B cell (primary cell): ENCODE results near the gene VPS33B. TPM values are rescaled to one million over a fixed set of nuclear protein-coding genes. Genes with fewer than 3 reads are reported as not detected.

Source experiments
- ATAC-seq: fragments of 200-7000 bp; cut with Tn5 transposase; one replicate; pipeline ENCODE4 v1.10.0; 2021; ENCODE audit warnings: low read depth, mild to moderate bottlenecking, moderate number of reproducible peaks, moderate library complexity
- CTCF ChIA-PET: fragments of 350-600 bp; sonication (Branson Sonifier 250); formaldehyde crosslinking; loops from one replicate; lab custom pipeline; 2021; ENCODE audit warnings: antibody characterized with exemption, inconsistent platforms; lab: Charles Lee
- POLR2A ChIA-PET: fragments of 350-600 bp; sonication (Branson Sonifier 250); formaldehyde crosslinking; loops from one replicate; lab custom pipeline; 2021; ENCODE audit warnings: antibody characterized with exemption; lab: Charles Lee
- DNase-seq: peaks from one replicate; pipeline ENCODE4 v3.0.0; 2013
- H2AFZ ChIP-seq: 2 replicates; pipeline ENCODE4 v1.6.1; 2012; ENCODE audit warnings: mild to moderate bottlenecking, low read depth, low read length; ENCODE audit not compliant: insufficient read depth, poor library complexity, severe bottlenecking
- H3K27ac ChIP-seq, 2 donors: 1 replicate in 1 of 2; 2 replicates in 1 of 2; pipeline ENCODE4 v1.5.1; 2012 to 2013; ENCODE audit warnings: low read length in 2 of 2, mild to moderate bottlenecking in 2 of 2, moderate library complexity in 1 of 2
- H3K27me3 ChIP-seq, 4 experiments: fragments of 200-600 bp in 1 of 4; sonication (generic) in 1 of 4; replicated peaks in 1 of 4; 1 replicate in 2 of 4; 2 replicates in 2 of 4; pipeline versions ENCODE4 v1.6.1 to v1.7.0; 2013 to 2016; ENCODE audit warnings: low read length in 3 of 4, mild to moderate bottlenecking in 2 of 4, mixed read lengths in 1 of 4, moderate library complexity in 1 of 4; ENCODE audit not compliant: insufficient read depth in 4 of 4, control insufficient read depth in 3 of 4; ENCODE audit errors: control extremely low read depth in 1 of 4
- H3K36me3 ChIP-seq, 2 experiments: replicated peaks in 1 of 2; 1 replicate in 1 of 2; 2 replicates in 1 of 2; pipeline versions ENCODE4 v1.6.1 to v1.7.1; 2013; ENCODE audit warnings: low read length in 1 of 2; ENCODE audit not compliant: insufficient read depth in 2 of 2, control insufficient read depth in 1 of 2; ENCODE audit errors: control extremely low read depth in 1 of 2, extremely low read depth in 1 of 2
- H3K4me1 ChIP-seq, 2 donors: fragments of 200-600 bp in 1 of 2; sonication (generic) in 1 of 2; 1 replicate in 1 of 2; 2 replicates in 1 of 2; pipeline versions ENCODE4 v1.5.1 to v1.6.1; 2013 to 2017; ENCODE audit warnings: low read length in 2 of 2; ENCODE audit not compliant: control insufficient read depth in 2 of 2, insufficient read depth in 2 of 2
- H3K4me2 ChIP-seq: replicated peaks from 2 replicates; pipeline ENCODE3; 2012; ENCODE audit warnings: mild to moderate bottlenecking, low read depth, low read length; ENCODE audit not compliant: poor library complexity, severe bottlenecking
- H3K4me3 ChIP-seq, 5 experiments: fragments of 200-600 bp in 1 of 5; sonication (generic) in 1 of 5; 1 replicate in 3 of 5; 2 replicates in 2 of 5; pipeline versions ENCODE4 v1.5.1 to v1.7.0; 2011 to 2016; ENCODE audit warnings: low read length in 4 of 5, mild to moderate bottlenecking in 4 of 5, low read depth in 2 of 5, control low read depth in 1 of 5, moderate library complexity in 1 of 5; ENCODE audit not compliant: insufficient read depth in 1 of 5; ENCODE audit errors: control extremely low read depth in 1 of 5, extremely low read depth in 1 of 5
- H3K79me2 ChIP-seq: fragments of 200-600 bp; sonication (generic); one replicate; pipeline ENCODE4 v1.6.0; 2016; ENCODE audit warnings: low read length; ENCODE audit not compliant: control insufficient read depth, insufficient read depth
- H3K9ac ChIP-seq: fragments of 200-600 bp; sonication (generic); 2 replicates; pipeline ENCODE4 v1.6.1; 2017; ENCODE audit warnings: mild to moderate bottlenecking, low read length, moderate library complexity
- H3K9me3 ChIP-seq, 3 donors: one replicate each; pipeline versions ENCODE4 v1.6.1 to v1.7.1; 2013; ENCODE audit warnings: low read length in 2 of 3; ENCODE audit not compliant: control insufficient read depth in 2 of 3, insufficient read depth in 1 of 3; ENCODE audit errors: control extremely low read depth in 1 of 3
- H4K20me1 ChIP-seq: 2 replicates; pipeline ENCODE4 v1.6.0; 2012; ENCODE audit warnings: mild to moderate bottlenecking, low read length; ENCODE audit not compliant: insufficient read depth, control insufficient read depth, poor library complexity, severe bottlenecking
- H3K27ac Mint-ChIP-seq: one replicate; pipeline ENCODE4 v1.8.0; 2021; ENCODE audit warnings: mixed read lengths
- H3K27me3 Mint-ChIP-seq: one replicate; pipeline ENCODE4 v1.8.0; 2021; ENCODE audit warnings: mixed read lengths
- H3K4me1 Mint-ChIP-seq: one replicate; pipeline ENCODE4 v1.8.0; 2021; ENCODE audit warnings: mixed read lengths
- H3K4me3 Mint-ChIP-seq: one replicate; pipeline ENCODE4 v1.8.0; 2021; ENCODE audit warnings: mixed read lengths
- H3K9me3 Mint-ChIP-seq: one replicate; pipeline ENCODE4 v1.8.0; 2022; ENCODE audit warnings: mixed read lengths; ENCODE audit not compliant: insufficient read depth
- CTCF ChIP-seq: fragments of 200-600 bp; IDR thresholded peaks from one replicate; pipeline ENCODE4 v1.8.0; 2022; ENCODE audit warnings: antibody characterized with exemption, mild to moderate bottlenecking
- EZH2 ChIP-seq: IDR thresholded peaks from 2 replicates; pipeline ENCODE4 v1.6.1; 2012; ENCODE audit warnings: borderline replicate concordance, low read depth, mild to moderate bottlenecking, moderate library complexity, low read length; ENCODE audit not compliant: insufficient read depth, poor library complexity, severe bottlenecking
- WGBS: methylation state at CpG from one replicate; pipeline ENCODE4 v1.1.5; 2013; ENCODE audit warnings: missing lambda C conversion rate; ENCODE audit not compliant: insufficient coverage; 5-methylcytosine and 5-hydroxymethylcytosine counted together
- intact Hi-C: fragments of 100-400 bp; cut with micrococcal nuclease; formaldehyde crosslinking; loops from one replicate; pipeline ENCODE4 v1.10.0; 2022
- polyA plus RNA-seq: library from polyadenylated mRNA; depleted of rRNA; stranded (reverse); fragments of >200 nt; gene quantifications from 2 replicates; pipeline ENCODE4 v1.2.3, GENCODE V29; 2012
- total RNA-seq, 2 donors: library from RNA; stranded (reverse); fragments of 120-200 nt in 1 of 2; gene quantifications; 1 replicate in 1 of 2; 2 replicates in 1 of 2; pipeline versions ENCODE4 v1.2.3 to v1.2.4, GENCODE V29; 2013 to 2022

Gene VPS33B
- total and polyA plus RNA-seq, 2 donors (not counting 1 experiment from before 2014, with no cell fraction given) = 17.4 to 30.0 TPM

GRCh38 chr15:91040856-91041255 is 18.5 kb upstream of the VPS33B start:
- WGBS = 58% methylated on average over 5 of the region's 8 CpGs
- H3K36me3 ChIP-seq = no peaks in the 10 kb centered on the region
- no peaks in the 10 kb centered on the region for H4K20me1 ChIP-seq
- ATAC-seq = no peak
- Mint-ChIP-seq H3K4me1 (no peaks in the 10 kb centered on the region), H3K9me3 (no peaks in the 10 kb centered on the region), H3K27ac (no peak overlapping the region), H3K27me3 (peaks cover 5% of the 10 kb centered on the region), H3K4me3 (no peak overlapping the region)
- intact Hi-C loops = no loop called here
- H3K27ac ChIP-seq = no peak overlapping the region
- ChIA-PET POLR2A (no interaction called here), CTCF (interaction anchor here (1.0 to 1.2 kb wide), 2 partner anchors 15 to 84 kb away, joined by 3 read pairs; no protein-coding TSS in a partner anchor)
- no peak overlapping the region for H2AFZ ChIP-seq
- H3K4me3 ChIP-seq = no peak overlapping the region
- H3K4me2 ChIP-seq = no peak overlapping the region
- no peaks in the 10 kb centered on the region for H3K79me2 ChIP-seq
- no peak overlapping the region for H3K9ac ChIP-seq
- no peak for DNase-seq
- H3K27me3 ChIP-seq = peaks cover 0 to 10% (median 0%) of the 10 kb centered on the region in 4 experiments
- H3K9me3 ChIP-seq = no peaks in the 10 kb centered on the region
- H3K4me1 ChIP-seq = no peaks in the 10 kb centered on the region
- no peak for TF ChIP-seq EZH2
- TF ChIP-seq CTCF = no peak

GRCh38 chr15:91039996-91040395 is 17.6 kb upstream of the VPS33B start:
- H3K27me3 Mint-ChIP-seq = peaks cover 5% of the 10 kb centered on the region
- no peak overlapping the region for H3K4me3 ChIP-seq
- no peaks in the 10 kb centered on the region for H3K4me1 Mint-ChIP-seq
- no peak overlapping the region for H3K9ac ChIP-seq
- H3K4me2 ChIP-seq = no peak overlapping the region
- H3K4me1 ChIP-seq = no peaks in the 10 kb centered on the region
- H3K36me3 ChIP-seq = no peaks in the 10 kb centered on the region
- 89% methylated on average over 3 of the region's 3 CpGs for WGBS
- H2AFZ ChIP-seq = no peak overlapping the region
- ATAC-seq (no peak), DNase-seq (no peak)
- TF ChIP-seq EZH2 (no peak), CTCF (no peak)
- no peaks in the 10 kb centered on the region for H3K79me2 ChIP-seq
- intact Hi-C loops = no loop called here
- H3K9me3 Mint-ChIP-seq = no peaks in the 10 kb centered on the region
- ChIA-PET CTCF (no interaction called here), POLR2A (no interaction called here)
- H3K27ac Mint-ChIP-seq = no peak overlapping the region
- no peaks in the 10 kb centered on the region for H3K9me3 ChIP-seq
- H4K20me1 ChIP-seq = no peaks in the 10 kb centered on the region
- H3K27ac ChIP-seq = no peak overlapping the region
- peaks cover 0 to 10% (median 0%) of the 10 kb centered on the region in 4 experiments for H3K27me3 ChIP-seq
- no peak overlapping the region for H3K4me3 Mint-ChIP-seq
